ENCODE data around the gene MARCO.

DNA sequence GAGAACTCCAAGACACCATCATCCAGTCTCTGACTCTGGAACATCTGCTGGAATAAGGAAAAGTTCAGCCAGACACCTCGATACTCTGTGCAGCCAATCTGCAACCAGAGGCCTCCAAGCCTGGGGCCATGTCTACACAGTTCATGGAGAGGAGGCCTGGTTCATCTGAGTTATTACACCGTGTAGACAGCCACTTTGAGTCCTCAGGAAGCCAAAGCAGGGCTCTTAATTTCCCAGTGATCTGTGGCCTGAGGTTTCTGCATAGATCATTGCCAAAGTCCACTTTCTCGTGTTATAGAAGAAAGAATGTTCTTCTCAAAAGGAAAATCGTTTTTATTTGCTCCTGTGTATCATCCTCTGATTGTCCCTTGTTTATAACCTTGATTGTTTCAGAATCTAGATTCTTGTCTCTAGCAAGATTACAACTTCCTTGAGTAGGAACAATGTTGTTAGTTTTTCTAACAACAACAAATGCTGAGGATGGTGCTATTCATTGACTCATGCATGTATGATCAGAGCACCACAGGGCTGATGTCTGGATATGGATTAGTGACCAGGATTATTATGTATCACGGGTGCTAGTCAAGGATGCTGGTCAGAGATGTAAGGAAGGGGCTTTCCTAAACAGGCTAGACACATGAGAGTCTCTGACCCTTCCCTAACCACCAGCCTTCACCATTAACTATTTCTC, 30.7 kb upstream of the MARCO start:
- no peak for TF ChIP-seq POLR2A (IDR thresholded peaks at IDR 0.05)
- TF ChIP-seq, protein P1, sequence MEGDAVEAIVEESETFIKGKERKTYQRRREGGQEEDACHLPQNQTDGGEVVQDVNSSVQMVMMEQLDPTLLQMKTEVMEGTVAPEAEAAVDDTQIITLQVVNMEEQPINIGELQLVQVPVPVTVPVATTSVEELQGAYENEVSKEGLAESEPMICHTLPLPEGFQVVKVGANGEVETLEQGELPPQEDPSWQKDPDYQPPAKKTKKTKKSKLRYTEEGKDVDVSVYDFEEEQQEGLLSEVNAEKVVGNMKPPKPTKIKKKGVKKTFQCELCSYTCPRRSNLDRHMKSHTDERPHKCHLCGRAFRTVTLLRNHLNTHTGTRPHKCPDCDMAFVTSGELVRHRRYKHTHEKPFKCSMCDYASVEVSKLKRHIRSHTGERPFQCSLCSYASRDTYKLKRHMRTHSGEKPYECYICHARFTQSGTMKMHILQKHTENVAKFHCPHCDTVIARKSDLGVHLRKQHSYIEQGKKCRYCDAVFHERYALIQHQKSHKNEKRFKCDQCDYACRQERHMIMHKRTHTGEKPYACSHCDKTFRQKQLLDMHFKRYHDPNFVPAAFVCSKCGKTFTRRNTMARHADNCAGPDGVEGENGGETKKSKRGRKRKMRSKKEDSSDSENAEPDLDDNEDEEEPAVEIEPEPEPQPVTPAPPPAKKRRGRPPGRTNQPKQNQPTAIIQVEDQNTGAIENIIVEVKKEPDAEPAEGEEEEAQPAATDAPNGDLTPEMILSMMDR (IDR thresholded peaks at IDR 0.05) = no peak
